Right lobe of liver (tissue), 6 donors: ENCODE data around the gene CAMK4. TPM values are rescaled to one million over a fixed set of nuclear protein-coding genes. Genes with fewer than 3 reads are reported as not detected.
"Not testable (repeated sequence)": the region's sequence is repeated elsewhere in the genome, so short reads cannot be mapped to it uniquely, and the experiment has no call there.

Experiments
- ATAC-seq, 4 donors: fragments of 200-7000 bp; cut with Tn5 transposase; one replicate each; pipeline ENCODE4 v1.9.1; 2020; ENCODE audit warnings: mild to moderate bottlenecking in 4 of 4, moderate library complexity in 4 of 4
- DNase-seq, 3 donors: peaks; one replicate each; pipeline ENCODE4 v3.0.0-alpha.2; 2020
- H3K27ac ChIP-seq, 3 donors: fragments of 200-600 bp; one replicate each; pipeline ENCODE4 v1.8.0; 2022
- H3K27me3 ChIP-seq, 2 donors: fragments of 200-600 bp; one replicate each; pipeline ENCODE4 v1.8.0; 2022
- H3K36me3 ChIP-seq, 4 donors: fragments of 200-600 bp; sonication (generic) in 1 of 4; one replicate each; pipeline versions ENCODE4 v1.5.1 to v1.8.0; 2017 to 2022; ENCODE audit warnings: control low read depth in 1 of 4
- H3K4me1 ChIP-seq, 4 donors: fragments of 200-600 bp; sonication (generic) in 1 of 4; one replicate each; pipeline versions ENCODE4 v1.5.1 to v1.8.0; 2017 to 2022; ENCODE audit warnings: control low read depth in 1 of 4
- H3K4me3 ChIP-seq, 3 donors: fragments of 200-600 bp; one replicate each; pipeline ENCODE4 v1.8.0; 2022
- H3K9me3 ChIP-seq, 4 donors: fragments of 200-600 bp; sonication (generic) in 1 of 4; one replicate each; pipeline versions ENCODE4 v1.5.1 to v1.8.0; 2017 to 2022; ENCODE audit warnings: control low read depth in 1 of 4
- POLR2A ChIP-seq: fragments of 450-650 bp; IDR thresholded peaks from one replicate; pipeline ENCODE4 v1.6.1; 2017; ENCODE audit warnings: antibody characterized with exemption, mild to moderate bottlenecking
- WGBS: methylation state at CpG from one replicate; pipeline ENCODE4 v1.1.6; 2018; ENCODE audit warnings: low coverage, low lambda C conversion rate; ENCODE audit not compliant: insufficient coverage; ENCODE audit errors: missing lambda C conversion rate; 5-methylcytosine and 5-hydroxymethylcytosine counted together
- intact Hi-C, 2 donors: fragments of 100-400 bp; cut with DNase I; formaldehyde crosslinking; loops; one replicate each; pipeline versions ENCODE4 v1.11.2 to v1.14.1; 2022
- total RNA-seq, 6 experiments: library from RNA; depleted of rRNA in 2 of 6; stranded (reverse); fragments of >200 nt in 2 of 6; fragmentation: NEBNext Ultra II Directional in 3 of 6; extraction: Animal tissue kit (Norgen Biotek cat#: 25700) in 3 of 6; gene quantifications; one replicate each; pipeline versions ENCODE4 v1.1.0 to v1.2.4, GENCODE V29; 2016 to 2023
- TF ChIP-seq, protein P1 (sequence below), 4 donors: fragments of 200-600 bp in 3 of 4; fragments of 450-650 bp in 1 of 4; IDR thresholded peaks; one replicate each; pipeline versions ENCODE4 v1.5.1 to v1.8.0; 2016 to 2022; ENCODE audit warnings: antibody characterized with exemption in 4 of 4, mild to moderate bottlenecking in 2 of 4
- donor health status: DM: no; HTN: yes; CAD: no.
- donor health status: DM: no; HTN: no; CAD: no.
- donor health status: DM: no; HTN: no; CAD: no.
- donor health status: DM: no; HTN: yes; CAD: no.
- donor health status: DM: no; HTN: yes; CAD: no.

CAMK4 gene
- total RNA-seq, 6 experiments from 2014 or later, result 0.81 to 4.3 (median 1.3) TPM

DNA sequence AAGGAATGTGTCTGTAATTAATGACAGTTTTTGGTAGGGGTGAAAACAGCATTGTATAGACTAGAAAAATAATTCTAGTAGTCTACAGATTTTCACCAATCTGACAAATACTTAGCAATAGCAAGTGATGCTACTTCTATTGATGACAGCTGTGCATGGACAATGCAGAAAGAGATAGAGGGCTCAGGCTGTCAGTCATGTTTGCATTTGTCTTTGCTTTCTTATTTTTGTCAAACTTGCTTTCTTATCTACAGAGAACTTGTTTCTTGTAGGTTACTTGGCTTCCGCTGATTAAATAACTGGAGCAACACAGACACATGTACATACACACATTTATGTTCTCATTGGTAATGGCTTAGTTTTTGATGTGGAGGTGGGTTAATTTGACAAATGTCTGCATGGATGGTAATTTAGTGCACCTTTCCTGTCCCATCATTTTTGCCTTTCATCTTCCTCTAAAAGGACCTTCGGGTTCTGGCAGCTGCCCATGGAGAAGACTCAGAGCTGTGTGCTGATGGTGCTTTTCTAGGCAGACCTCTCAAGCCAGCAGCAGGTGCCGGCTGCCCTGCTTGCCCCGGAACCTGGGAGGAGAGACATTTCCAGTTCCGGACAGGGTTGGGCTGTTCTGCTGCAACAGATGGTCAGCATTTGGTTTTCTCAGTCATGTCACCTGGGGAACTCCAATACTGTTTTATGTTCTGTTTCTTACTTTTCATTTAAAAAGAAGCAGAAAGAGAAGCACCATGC, 28.8 kb downstream of the CAMK4 start:
- no peak for ATAC-seq
- intact Hi-C loops, result no loop called here
- Histone ChIP-seq H3K27me3 (no peaks in the 10 kb centered on the region), H3K4me3 (no peak overlapping the region), H3K36me3 (no peaks in the 10 kb centered on the region), H3K4me1 (no peaks in the 10 kb centered on the region), H3K9me3 (no peaks in the 10 kb centered on the region), H3K27ac (no peak overlapping the region)
- TF ChIP-seq, protein P1, sequence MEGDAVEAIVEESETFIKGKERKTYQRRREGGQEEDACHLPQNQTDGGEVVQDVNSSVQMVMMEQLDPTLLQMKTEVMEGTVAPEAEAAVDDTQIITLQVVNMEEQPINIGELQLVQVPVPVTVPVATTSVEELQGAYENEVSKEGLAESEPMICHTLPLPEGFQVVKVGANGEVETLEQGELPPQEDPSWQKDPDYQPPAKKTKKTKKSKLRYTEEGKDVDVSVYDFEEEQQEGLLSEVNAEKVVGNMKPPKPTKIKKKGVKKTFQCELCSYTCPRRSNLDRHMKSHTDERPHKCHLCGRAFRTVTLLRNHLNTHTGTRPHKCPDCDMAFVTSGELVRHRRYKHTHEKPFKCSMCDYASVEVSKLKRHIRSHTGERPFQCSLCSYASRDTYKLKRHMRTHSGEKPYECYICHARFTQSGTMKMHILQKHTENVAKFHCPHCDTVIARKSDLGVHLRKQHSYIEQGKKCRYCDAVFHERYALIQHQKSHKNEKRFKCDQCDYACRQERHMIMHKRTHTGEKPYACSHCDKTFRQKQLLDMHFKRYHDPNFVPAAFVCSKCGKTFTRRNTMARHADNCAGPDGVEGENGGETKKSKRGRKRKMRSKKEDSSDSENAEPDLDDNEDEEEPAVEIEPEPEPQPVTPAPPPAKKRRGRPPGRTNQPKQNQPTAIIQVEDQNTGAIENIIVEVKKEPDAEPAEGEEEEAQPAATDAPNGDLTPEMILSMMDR (IDR thresholded peaks at IDR 0.05), result no peak
- no peak for TF ChIP-seq POLR2A
- DNase-seq, result no peak
- WGBS, result 65% methylated on average over 2 of the region's 5 CpGs

DNA sequence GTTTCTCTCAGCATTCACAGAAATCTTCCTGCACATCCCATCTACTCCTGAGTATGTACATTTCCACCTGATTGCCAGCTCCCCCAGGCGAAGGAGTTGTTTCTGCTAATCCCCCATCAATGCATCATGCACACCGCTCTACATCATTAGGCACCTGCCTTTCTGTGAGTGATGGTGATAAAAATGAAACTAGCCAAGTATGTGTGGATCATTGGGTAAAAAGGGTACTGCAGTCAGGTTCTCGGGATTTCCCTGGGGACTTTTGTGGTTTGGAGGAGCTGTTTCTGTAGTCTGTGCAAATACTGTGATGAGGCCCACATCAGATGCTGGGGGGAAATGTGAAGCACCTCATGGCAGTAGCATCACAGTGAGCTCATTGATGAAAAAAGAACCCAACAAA, 30.4 kb downstream of the CAMK4 start:
- Histone ChIP-seq H3K9me3 (no peaks in the 10 kb centered on the region), H3K27ac (no peak overlapping the region), H3K4me1 (no peaks in the 10 kb centered on the region), H3K4me3 (no peak overlapping the region), H3K27me3 (no peaks in the 10 kb centered on the region), H3K36me3 (no peaks in the 10 kb centered on the region)
- 61% methylated on average over 3 of the region's 3 CpGs for WGBS
- no peak for TF ChIP-seq POLR2A
- TF ChIP-seq, protein P1 (IDR thresholded peaks at IDR 0.05), result no peak
- ATAC-seq (no peak), DNase-seq (no peak)
- intact Hi-C loops, result no loop called here

DNA sequence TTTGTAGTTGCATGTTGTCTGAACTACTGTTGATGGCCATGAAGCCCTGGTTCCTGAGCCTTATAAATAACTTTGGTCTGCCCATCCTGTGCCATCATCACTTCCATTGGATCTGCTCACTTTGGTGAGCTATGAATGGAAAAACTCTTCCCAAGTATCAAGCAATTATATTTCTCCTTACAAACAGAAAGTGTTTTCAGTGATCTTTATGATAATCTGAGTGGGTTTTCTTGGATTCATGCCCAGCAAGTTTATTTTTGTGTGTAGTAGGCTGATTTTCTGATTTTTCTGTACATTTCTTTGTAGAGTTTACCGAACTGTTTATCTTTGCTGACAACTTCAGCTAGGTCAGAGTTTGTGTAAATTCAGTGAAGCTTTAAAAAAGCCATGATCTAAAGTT, 31.0 kb downstream of the CAMK4 start:
- DNase-seq, result no peak
- no peak for TF ChIP-seq POLR2A
- TF ChIP-seq, protein P1 (IDR thresholded peaks at IDR 0.05), result no peak
- intact Hi-C loops, result no loop called here
- Histone ChIP-seq H3K27me3 (no peaks in the 10 kb centered on the region), H3K4me3 (no peak overlapping the region), H3K36me3 (no peaks in the 10 kb centered on the region), H3K27ac (no peak overlapping the region), H3K9me3 (no peaks in the 10 kb centered on the region), H3K4me1 (no peaks in the 10 kb centered on the region)
- 27% methylated on average over 1 of the region's 1 CpG for WGBS
- ATAC-seq, result no peak

DNA sequence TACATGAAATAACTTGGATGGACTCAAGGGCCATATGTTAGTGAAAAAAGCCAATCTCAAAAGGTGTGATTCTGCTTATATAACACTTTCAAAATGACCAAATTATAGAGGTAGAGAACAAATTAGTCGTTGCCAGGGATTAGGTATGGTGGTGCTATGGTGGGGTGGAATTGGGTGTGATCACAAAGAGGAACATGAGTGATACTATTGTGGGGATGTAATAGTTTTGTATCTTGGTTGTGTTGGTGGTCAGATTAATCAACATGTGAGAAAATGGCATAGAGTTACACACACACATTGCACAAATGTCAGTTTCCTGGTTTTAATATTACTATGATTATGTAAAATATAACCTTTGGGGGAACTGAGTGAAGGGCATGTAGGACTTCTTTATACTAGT, 31.9 kb downstream of the CAMK4 start:
- intact Hi-C loops, result no loop called here
- WGBS, result 67% methylated on average over 1 of the region's 1 CpG

DNA sequence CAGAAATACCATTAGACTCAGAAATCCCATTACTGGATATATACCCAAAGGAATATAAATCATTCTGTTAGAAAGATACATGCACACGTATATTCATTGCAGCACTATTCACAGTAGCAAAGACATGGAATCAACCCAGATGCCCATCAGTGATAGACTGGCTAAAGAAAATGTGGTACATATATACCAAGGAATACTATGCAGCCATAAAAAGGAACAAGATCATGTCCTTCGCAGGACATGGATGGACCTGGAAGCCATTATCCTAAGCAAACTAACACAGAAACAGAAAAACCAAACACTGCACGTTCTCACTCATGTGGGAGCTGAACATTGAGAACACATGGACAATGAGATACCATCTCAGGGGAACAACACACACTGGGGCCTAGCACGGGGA, 33.4 kb downstream of the CAMK4 start:
- H3K36me3 ChIP-seq, H3K27me3 ChIP-seq, DNase-seq, H3K4me1 ChIP-seq, intact Hi-C loops, ATAC-seq, H3K4me3 ChIP-seq, H3K9me3 ChIP-seq, H3K27ac ChIP-seq: not testable (repeated sequence)
- WGBS, result 77% methylated on average over 3 of the region's 4 CpGs

More for the DNA sequence above, 31.9 kb downstream of the CAMK4 start:
- no peaks in the 10 kb centered on the region for H3K9me3 ChIP-seq
- H3K36me3 ChIP-seq, result no peaks in the 10 kb centered on the region
- ATAC-seq (no peak), DNase-seq (no peak)
- no peaks in the 10 kb centered on the region for H3K27me3 ChIP-seq
- no peak for TF ChIP-seq POLR2A
- TF ChIP-seq, protein P1 (IDR thresholded peaks at IDR 0.05), result no peak
- H3K27ac ChIP-seq, result no peak overlapping the region
- no peaks in the 10 kb centered on the region for H3K4me1 ChIP-seq
- H3K4me3 ChIP-seq, result no peak overlapping the region
